Central memory CD4-positive, alpha-beta T cell (primary cell): ENCODE measurements around the gene PXDN.
"Not testable (repeated sequence)": the region's sequence is repeated elsewhere in the genome, so short reads cannot be mapped to it uniquely, and the experiment has no call there.

Experiments used
- DNase-seq: peaks from one replicate; pipeline ENCODE4 v3.0.0; 2022
- total RNA-seq, 3 experiments: gene quantifications; one replicate each; lab custom pipeline; 2026; lab: John Stamatoyannopoulos, UW

PXDN gene
- 0.07 to 1.4 (median 0.16) reads per million in 3 experiments for total RNA-seq

- DNase-seq: no peak
Measured at GRCh38 chr2:1744446-1745170, at the start of gene PXDN. PXDN (minus strand) TSS chr2:1744515; CDS start chr2:1744455, 60 bp downstream.

- no peak for DNase-seq
Measured at GRCh38 chr2:1793868-1794445, 49.6 kb upstream of the PXDN start.

- no peak for DNase-seq
Measured at GRCh38 chr2:1793001-1793867, 48.9 kb upstream of the PXDN start.

GRCh38 chr2:1791685-1792435, 47.5 kb upstream of the PXDN start:
- DNase-seq: no peak

- no peak for DNase-seq
Measured at GRCh38 chr2:1791006-1791605, 46.8 kb upstream of the PXDN start.

GRCh38 chr2:1790473-1790872, 46.2 kb upstream of the PXDN start:
- no peak for DNase-seq

- no peak for DNase-seq
Measured at GRCh38 chr2:1789610-1790009, 45.3 kb upstream of the PXDN start.

- no peak for DNase-seq
Measured at GRCh38 chr2:1788478-1788959, 44.2 kb upstream of the PXDN start.

- no peak for DNase-seq
Measured at GRCh38 chr2:1787755-1788477, 43.6 kb upstream of the PXDN start.

- DNase-seq: no peak
Measured at GRCh38 chr2:1784986-1785617, 40.8 kb upstream of the PXDN start.

- no peak for DNase-seq
Measured at GRCh38 chr2:1784087-1784486, 39.8 kb upstream of the PXDN start.

- DNase-seq: no peak
Measured at GRCh38 chr2:1782514-1782913, 38.2 kb upstream of the PXDN start.

- DNase-seq: no peak
Measured at GRCh38 chr2:1781291-1782080, 37.2 kb upstream of the PXDN start.

- no peak for DNase-seq
Measured at GRCh38 chr2:1780693-1781092, 36.4 kb upstream of the PXDN start.

GRCh38 chr2:1780054-1780453, 35.7 kb upstream of the PXDN start:
- DNase-seq: not testable (repeated sequence)

- no peak for DNase-seq
Measured at GRCh38 chr2:1778566-1778965, 34.3 kb upstream of the PXDN start.

GRCh38 chr2:1777781-1778180, 33.5 kb upstream of the PXDN start:
- no peak for DNase-seq

GRCh38 chr2:1777156-1777555, 32.8 kb upstream of the PXDN start:
- no peak for DNase-seq

GRCh38 chr2:1775511-1776035, 31.3 kb upstream of the PXDN start:
- DNase-seq: no peak

GRCh38 chr2:1774929-1775328, 30.6 kb upstream of the PXDN start:
- no peak for DNase-seq
